M059J (cell line): Measurements from ENCODE around the gene PRPF19. TPM values are rescaled to one million over a fixed set of nuclear protein-coding genes. Genes with fewer than 3 reads are reported as not detected.

Source experiments
- DNase-seq: peaks from one replicate; pipeline ENCODE4 v3.0.0-alpha.2; 2012; ENCODE audit warnings: low read depth
- total RNA-seq: library from RNA; depleted of rRNA; stranded (reverse); fragments of >200 nt; shearing (Covaris generic); gene quantifications from 2 replicates; pipeline ENCODE4 v1.2.3, GENCODE V29; 2014

PRPF19 gene
- total RNA-seq, 1 experiment from 2014 or later = 117 TPM

GRCh38 chr11:60858731-60859464 lies 47.5 kb downstream of the PRPF19 start:
- DNase-seq = no peak

DNA sequence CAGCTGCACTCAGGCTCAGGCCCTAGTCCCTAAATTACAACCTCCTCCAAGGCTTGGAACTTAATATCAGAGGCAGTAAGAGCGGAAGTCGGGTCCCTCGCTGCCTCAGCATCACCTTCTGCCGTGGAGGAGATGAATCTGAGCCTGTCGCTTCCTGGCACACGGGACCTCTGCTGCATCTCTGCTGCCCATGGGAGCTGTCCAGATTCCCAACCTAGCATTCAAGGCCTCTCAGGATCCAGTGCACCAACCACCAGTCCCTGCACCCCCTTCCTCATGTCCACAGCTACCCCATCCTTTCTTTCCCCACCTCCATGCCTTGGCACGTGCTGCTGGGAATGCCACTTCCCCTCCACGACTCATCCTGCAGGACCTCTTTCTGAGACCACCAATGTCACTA lies 48.1 kb downstream of the PRPF19 start:
- DNase-seq = no peak

- DNase-seq = peak; percentile 12
Observed at GRCh38 chr11:60857378-60858232, 48.8 kb downstream of the PRPF19 start.

GRCh38 chr11:60855726-60856633 lies 50.4 kb downstream of the PRPF19 start, which contains the start of gene PTGDR2:
PTGDR2 (minus strand) TSS chr11:60855950; CDS start chr11:60853722, 2,228 bp downstream.
- DNase-seq = no peak

GRCh38 chr11:60854847-60855725 lies 51.3 kb downstream of the PRPF19 start:
- DNase-seq = no peak

DNA sequence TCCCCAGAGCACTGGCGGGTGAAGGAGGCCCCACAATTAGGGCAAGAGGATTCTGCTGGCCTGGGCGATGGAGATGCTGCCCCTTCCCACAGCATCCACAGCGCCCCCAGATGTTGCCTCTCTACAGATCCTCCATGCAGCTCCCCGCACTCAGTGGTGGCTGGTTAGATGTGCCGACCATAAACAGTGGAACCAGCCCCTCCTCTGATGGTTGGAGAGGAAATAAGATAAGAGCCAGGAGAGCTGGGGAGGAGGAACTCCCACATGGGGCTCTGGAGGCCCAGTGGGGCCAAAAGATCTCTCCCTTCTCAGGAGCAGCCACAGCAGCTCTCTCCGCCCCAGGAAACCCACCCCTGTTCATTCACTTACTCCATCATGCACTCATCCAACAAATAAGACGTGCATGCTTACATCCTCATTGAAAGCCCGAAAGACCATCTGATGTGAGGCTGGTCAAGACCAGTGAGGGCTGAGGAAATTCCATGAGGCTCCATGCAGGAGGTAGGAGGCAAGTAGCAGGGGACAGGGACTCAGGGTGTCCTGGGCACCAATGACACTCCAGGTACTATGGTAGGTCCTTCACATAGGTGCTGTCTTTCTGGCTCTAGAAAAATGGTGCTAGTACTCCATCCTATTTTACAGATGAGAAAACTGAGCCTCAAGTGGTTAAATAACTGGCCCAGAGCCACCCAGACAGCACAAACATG lies 52.1 kb downstream of the PRPF19 start:
- DNase-seq = no peak

DNA sequence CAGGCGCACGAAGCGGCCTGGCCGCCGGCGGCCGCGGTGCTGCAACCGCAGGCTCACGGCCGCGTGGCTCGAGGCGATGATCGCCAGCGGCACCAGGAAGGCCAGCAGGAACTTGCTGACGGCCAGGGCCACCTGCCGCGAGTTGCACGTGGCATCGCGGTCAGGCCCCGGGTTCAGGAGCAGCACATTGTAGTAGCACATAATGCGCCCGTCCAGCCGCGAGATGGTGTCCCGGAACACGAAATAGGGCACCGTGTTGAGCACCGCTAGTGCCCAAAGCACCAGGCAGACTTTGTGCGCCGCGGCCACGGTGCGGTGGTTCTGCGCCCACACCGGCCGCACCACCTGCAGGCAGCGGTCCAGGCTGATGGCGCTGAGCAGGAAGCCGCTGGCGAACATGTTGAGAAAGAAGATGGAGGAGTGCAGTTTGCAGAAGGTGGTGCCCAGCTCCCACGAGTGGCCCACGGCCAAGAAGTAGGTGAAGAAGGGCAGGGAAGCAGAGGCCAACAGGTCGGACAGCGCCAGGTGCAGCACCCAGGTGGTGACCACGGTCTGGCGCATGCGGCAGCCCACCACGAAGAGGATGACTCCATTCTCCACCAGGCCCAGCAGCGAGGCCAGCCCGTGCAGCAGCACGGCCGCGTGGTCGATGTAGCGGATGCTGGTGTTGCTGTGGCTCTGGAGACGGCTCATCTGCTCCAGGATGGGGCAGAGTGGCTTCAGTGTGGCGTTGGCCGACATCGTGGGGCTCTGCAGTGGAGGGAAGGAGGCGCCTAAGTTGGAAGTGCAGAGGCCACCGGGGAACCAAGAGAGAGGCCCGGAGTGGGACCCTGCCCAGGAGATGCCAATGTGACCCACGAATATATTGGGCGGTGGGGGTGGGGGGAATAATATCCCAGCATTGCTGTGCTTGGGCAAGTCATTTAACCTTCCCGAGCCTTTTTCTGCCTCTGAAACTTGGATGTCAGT lies 53.1 kb downstream of the PRPF19 start:
- DNase-seq = no peak

DNA sequence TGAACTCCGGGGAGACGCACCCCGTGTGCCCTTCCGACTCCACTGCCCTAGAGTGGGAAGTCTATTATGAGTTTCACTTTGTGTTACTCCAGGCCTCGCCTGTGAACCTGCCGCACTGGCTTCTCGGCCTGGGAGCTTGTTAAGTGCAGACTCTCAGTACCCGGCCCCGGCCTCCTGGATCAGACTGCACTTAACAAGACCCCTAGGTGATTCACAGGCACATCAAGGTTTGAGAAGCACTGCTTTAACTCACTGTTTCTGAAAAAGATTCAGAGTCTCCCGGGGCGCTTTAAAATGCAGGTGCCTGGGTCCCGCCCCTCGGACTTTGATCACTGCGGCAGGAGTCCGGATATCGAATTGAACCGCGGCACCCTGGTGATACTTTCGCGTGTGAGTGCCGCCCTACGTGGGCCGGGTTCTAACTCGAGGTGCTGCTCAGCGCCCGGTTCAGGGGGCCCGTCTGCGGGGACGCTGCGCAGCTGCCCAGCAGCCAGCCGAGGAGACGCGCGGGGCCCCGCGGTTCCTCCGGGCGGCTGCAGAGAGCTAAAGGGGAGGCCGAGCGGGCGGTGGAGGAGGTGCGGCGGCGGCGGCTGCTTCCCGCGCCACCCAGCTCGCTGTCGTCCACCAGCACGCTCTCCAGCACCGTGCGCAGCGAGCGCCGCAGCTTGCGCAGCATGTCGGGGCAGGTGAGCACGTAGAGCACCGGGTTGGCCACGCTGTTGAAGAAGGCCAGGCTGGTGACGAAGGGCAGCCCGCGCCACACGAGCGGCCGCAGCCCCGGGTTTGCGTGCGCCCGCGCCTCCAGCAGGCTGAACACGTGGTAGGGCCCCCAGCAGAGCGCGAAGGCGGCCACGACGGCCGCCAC lies 54.0 kb downstream of the PRPF19 start:
- DNase-seq = no peak

GRCh38 chr11:60851327-60852104 lies 54.9 kb downstream of the PRPF19 start:
- no peak for DNase-seq

- no peak for DNase-seq
Observed at GRCh38 chr11:60849641-60850520, 56.5 kb downstream of the PRPF19 start.

GRCh38 chr11:60848714-60849151 lies 57.7 kb downstream of the PRPF19 start:
- no peak for DNase-seq

GRCh38 chr11:60847896-60848295 lies 58.5 kb downstream of the PRPF19 start:
- no peak for DNase-seq

DNA sequence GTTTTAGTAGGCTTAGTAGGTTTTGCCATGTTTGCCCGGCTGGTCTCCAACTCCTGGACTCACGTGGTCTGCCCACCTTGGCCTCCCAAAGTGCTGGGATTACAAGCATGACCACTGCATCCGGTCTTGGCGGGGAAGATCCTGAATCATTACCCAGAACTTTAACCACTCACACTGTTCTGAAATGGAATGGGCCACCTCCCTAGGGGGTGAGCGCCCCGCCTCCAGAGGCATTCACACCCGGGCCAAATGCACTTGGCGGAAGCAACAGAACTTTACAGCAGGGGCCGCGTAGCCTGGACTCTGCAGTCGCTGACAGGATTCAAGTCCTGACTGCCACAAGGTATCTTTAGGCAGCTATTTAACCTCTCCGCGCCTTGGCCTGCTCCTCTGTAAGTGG lies 59.1 kb downstream of the PRPF19 start:
- no peak for DNase-seq

DNA sequence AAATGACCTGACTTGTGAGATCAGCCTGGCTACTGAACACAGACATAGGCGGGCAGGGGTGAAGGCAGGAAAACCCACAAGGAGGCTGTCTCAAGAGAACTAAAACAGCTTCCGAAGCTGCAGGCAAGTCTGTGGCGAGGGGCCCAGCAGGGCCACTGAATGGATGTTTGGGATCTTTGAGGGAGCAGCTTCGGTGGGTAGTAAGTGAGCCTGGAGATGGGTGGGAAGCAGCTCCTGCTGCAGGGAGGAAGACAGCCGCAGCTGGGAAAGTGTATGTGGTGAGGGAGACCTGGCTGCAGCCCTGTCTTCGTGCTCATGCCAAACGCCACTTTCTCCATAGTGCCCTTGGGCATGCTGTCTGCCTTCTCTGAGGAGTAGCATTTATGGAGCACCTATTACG lies 61.0 kb downstream of the PRPF19 start:
- no peak for DNase-seq

DNA sequence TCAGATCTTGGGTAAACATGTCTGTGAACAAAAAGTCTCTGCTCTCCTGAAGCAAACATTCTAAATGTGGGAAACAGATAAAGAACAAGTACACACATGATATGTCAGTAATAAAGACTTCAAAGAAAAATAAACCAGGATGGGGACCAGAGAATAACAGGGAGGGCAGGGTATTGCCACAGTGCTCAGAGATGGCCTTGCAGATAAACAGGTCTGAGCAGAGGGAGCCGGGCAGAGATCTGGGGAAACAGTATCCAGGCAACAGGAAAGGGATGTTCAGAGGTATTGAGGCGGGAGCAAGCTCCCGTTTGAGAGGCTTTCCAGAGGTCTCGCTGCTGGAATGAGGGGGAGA lies 61.5 kb downstream of the PRPF19 start:
- no peak for DNase-seq
